VCaP (cell line): Measurements from ENCODE around the gene NT5C2.

ENCODE experiments used
- H3K27ac ChIP-seq: fragments of 450-650 bp; 2 replicates; pipeline ENCODE4 v1.5.1; 2017
- TF ChIP-seq, protein P1 (sequence below): fragments of 450-650 bp; conservative IDR thresholded peaks from 2 replicates; pipeline ENCODE4 v1.5.1; 2017; ENCODE audit warnings: mild to moderate bottlenecking, moderate library complexity

NT5C2 gene

DNA sequence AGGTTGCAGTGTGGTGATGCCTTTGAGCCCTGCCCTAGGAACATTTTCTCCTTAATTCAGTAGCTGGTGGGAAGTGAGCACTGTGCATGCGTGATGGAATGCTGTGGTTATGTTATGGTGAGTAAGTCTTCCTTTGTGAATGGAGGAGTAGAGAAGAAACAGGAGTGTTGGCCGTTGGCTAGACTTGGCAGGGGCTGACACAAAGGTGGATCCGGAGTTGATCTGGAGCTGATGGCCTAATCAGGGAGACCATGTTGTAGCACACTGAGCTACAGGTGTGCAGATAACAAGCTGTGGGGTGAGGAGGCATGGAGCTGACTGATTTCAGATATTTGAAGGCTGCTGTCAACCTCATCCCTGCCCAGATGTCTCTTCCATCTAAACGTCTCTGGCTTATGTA is 152.7 kb downstream of the NT5C2 start:
- TF ChIP-seq, protein P1, sequence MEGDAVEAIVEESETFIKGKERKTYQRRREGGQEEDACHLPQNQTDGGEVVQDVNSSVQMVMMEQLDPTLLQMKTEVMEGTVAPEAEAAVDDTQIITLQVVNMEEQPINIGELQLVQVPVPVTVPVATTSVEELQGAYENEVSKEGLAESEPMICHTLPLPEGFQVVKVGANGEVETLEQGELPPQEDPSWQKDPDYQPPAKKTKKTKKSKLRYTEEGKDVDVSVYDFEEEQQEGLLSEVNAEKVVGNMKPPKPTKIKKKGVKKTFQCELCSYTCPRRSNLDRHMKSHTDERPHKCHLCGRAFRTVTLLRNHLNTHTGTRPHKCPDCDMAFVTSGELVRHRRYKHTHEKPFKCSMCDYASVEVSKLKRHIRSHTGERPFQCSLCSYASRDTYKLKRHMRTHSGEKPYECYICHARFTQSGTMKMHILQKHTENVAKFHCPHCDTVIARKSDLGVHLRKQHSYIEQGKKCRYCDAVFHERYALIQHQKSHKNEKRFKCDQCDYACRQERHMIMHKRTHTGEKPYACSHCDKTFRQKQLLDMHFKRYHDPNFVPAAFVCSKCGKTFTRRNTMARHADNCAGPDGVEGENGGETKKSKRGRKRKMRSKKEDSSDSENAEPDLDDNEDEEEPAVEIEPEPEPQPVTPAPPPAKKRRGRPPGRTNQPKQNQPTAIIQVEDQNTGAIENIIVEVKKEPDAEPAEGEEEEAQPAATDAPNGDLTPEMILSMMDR = no peak
- H3K27ac ChIP-seq = no peak overlapping the region

DNA sequence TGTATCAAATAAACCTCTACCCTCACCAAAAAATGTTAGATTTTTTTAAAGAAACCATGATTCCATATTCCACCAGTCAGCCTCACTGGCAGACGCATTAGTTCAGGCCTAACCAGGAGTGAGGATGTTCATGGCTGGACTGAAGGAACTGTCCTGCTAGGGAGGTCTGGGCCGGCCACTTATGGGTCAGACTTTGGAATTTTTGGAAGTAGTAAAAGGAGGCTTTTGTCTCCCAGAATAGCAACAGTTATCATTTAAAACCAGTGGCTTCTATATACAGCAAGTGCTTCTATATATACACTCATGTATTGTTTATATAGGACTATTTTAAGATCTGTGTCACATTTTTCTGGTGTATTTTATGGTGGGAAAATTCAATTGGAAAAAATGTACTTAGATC is 154.5 kb downstream of the NT5C2 start:
- H3K27ac ChIP-seq = no peak overlapping the region
- TF ChIP-seq, protein P1 = no peak
